H1 (cell line): Measurements from ENCODE around the gene MT1G. TPM values are rescaled to one million over a fixed set of nuclear protein-coding genes. Genes with fewer than 3 reads are reported as not detected.

Experiments used
- CTCF ChIA-PET: fragments of 300-600 bp; sonication (Branson Sonifier 250); formaldehyde crosslinking; loops from one replicate; lab custom pipeline; 2021; ENCODE audit not compliant: partially characterized antibody; lab: Charles Lee
- POLR2A ChIA-PET: fragments of 300-600 bp; sonication (Branson Sonifier 250); formaldehyde crosslinking; loops from one replicate; lab custom pipeline; 2021; ENCODE audit warnings: inconsistent platforms; ENCODE audit not compliant: partially characterized antibody; lab: Charles Lee
- DNase-seq, 2 experiments: peaks; one replicate each; pipeline versions ENCODE4 v3.0.0 to v3.0.0-alpha.2; 2010 to 2022; ENCODE audit warnings: low spot score in 2 of 2, low read depth in 1 of 2, mixed read lengths in 1 of 2
- FAIRE-seq: peaks from 2 replicates; lab custom pipeline; 2011; peaks lifted over from hg19 to GRCh38; lab: Jason Lieb, UNC
- H2AFZ ChIP-seq: 2 replicates; pipeline ENCODE4 v1.8.1; 2012; ENCODE audit warnings: low read length, inconsistent platforms
- H2AK5ac ChIP-seq: 2 replicates; pipeline ENCODE4 v1.6.1; 2013; ENCODE audit warnings: low read depth, low read length
- H2BK120ac ChIP-seq: replicated peaks from 2 replicates; pipeline ENCODE3; 2013; ENCODE audit warnings: low read depth, low read length, inconsistent platforms
- H2BK12ac ChIP-seq: 2 replicates; pipeline ENCODE4 v1.6.1; 2013; ENCODE audit warnings: low read depth, low read length
- H2BK15ac ChIP-seq: 2 replicates; pipeline ENCODE4 v1.6.1; 2013; ENCODE audit warnings: low read length
- H2BK20ac ChIP-seq: 2 replicates; pipeline ENCODE4 v1.6.1; 2013; ENCODE audit warnings: low read length
- H2BK5ac ChIP-seq: 2 replicates; pipeline ENCODE4 v1.6.1; 2013; ENCODE audit warnings: low read depth, low read length
- H3K14ac ChIP-seq: 2 replicates; pipeline ENCODE4 v1.6.1; 2013; ENCODE audit warnings: inconsistent platforms; ENCODE audit not compliant: insufficient read length
- H3K18ac ChIP-seq: 2 replicates; pipeline ENCODE4 v1.6.1; 2013; ENCODE audit warnings: low read length; ENCODE audit errors: extremely low read depth
- H3K23ac ChIP-seq: 2 replicates; pipeline ENCODE4 v1.6.1; 2013; ENCODE audit warnings: inconsistent platforms; ENCODE audit not compliant: insufficient read length
- H3K23me2 ChIP-seq: 2 replicates; pipeline ENCODE4 v1.6.1; 2013; ENCODE audit warnings: low read depth, low read length
- H3K27ac ChIP-seq: 2 replicates; pipeline ENCODE4 v1.6.1; 2011; ENCODE audit warnings: low read depth, low read length, inconsistent platforms
- H3K27me3 ChIP-seq, 4 experiments: replicated peaks in 1 of 4; 1 replicate in 1 of 4; 2 replicates in 3 of 4; pipeline versions ENCODE4 v1.6.1 to v1.8.1; 2011 to 2013; ENCODE audit warnings: low read length in 3 of 4, mild to moderate bottlenecking in 3 of 4, inconsistent platforms in 2 of 4, mixed read lengths in 2 of 4, moderate library complexity in 1 of 4; ENCODE audit not compliant: control insufficient read depth in 3 of 4, insufficient read depth in 3 of 4; ENCODE audit errors: extremely low read depth in 1 of 4
- H3K36me3 ChIP-seq, 4 experiments: 2 replicates each; pipeline versions ENCODE4 v1.6.1 to v1.8.1; 2011 to 2013; ENCODE audit warnings: mild to moderate bottlenecking in 4 of 4, low read length in 3 of 4, moderate library complexity in 2 of 4, control low read depth in 1 of 4, inconsistent platforms in 1 of 4; ENCODE audit not compliant: insufficient read depth in 4 of 4, control insufficient read depth in 2 of 4
- H3K4ac ChIP-seq: replicated peaks from 2 replicates; pipeline ENCODE3; 2013; ENCODE audit warnings: low read length, low read depth, mixed read lengths, inconsistent platforms; ENCODE audit not compliant: insufficient read length
- H3K4me1 ChIP-seq, 4 experiments: replicated peaks in 1 of 4; 1 replicate in 1 of 4; 2 replicates in 3 of 4; pipeline versions ENCODE4 v1.6.1 to v1.8.1; 2011 to 2013; ENCODE audit warnings: low read length in 3 of 4, inconsistent platforms in 2 of 4, mixed read lengths in 1 of 4; ENCODE audit not compliant: insufficient read depth in 4 of 4, control insufficient read depth in 3 of 4
- H3K4me2 ChIP-seq, 2 experiments: 2 replicates each; pipeline versions ENCODE4 v1.6.1 to v1.8.1; 2011 to 2013; ENCODE audit warnings: low read depth in 2 of 2, low read length in 2 of 2, control low read depth in 1 of 2, inconsistent platforms in 1 of 2, mild to moderate bottlenecking in 1 of 2; ENCODE audit not compliant: insufficient read depth in 1 of 2
- H3K4me3 ChIP-seq, 4 experiments: fragments of 200-600, 300-600 bp in 1 of 4; sonication (generic), shearing (Covaris generic), sonication (Bioruptor Twin) in 1 of 4; 2 replicates each; pipeline versions ENCODE4 v1.5.1 to v1.8.1; 2011 to 2016; ENCODE audit warnings: low read length in 4 of 4, low read depth in 3 of 4, control low read depth in 2 of 4, inconsistent platforms in 2 of 4, mild to moderate bottlenecking in 2 of 4, mixed read lengths in 1 of 4, moderate library complexity in 1 of 4; ENCODE audit not compliant: insufficient read depth in 2 of 4; ENCODE audit errors: extremely low read depth in 1 of 4
- H3K56ac ChIP-seq: replicated peaks from 2 replicates; pipeline ENCODE3; 2013; ENCODE audit warnings: low read depth, mild to moderate bottlenecking, mixed read lengths, low read length, inconsistent platforms; ENCODE audit not compliant: insufficient read length
- H3K79me1 ChIP-seq: 2 replicates; pipeline ENCODE4 v1.6.1; 2013; ENCODE audit warnings: low read depth, low read length, control low read depth
- H3K79me2 ChIP-seq, 2 experiments: 2 replicates each; pipeline versions ENCODE4 v1.6.1 to v1.8.1; 2012 to 2013; ENCODE audit warnings: low read length in 2 of 2, mild to moderate bottlenecking in 2 of 2, inconsistent platforms in 1 of 2; ENCODE audit not compliant: insufficient read depth in 2 of 2, control insufficient read depth in 1 of 2
- H3K9ac ChIP-seq, 4 experiments: replicated peaks in 1 of 4; 1 replicate in 1 of 4; 2 replicates in 3 of 4; pipeline versions ENCODE4 v1.6.1 to v1.8.1; 2011 to 2013; ENCODE audit warnings: low read depth in 3 of 4, low read length in 3 of 4, control low read depth in 2 of 4, mild to moderate bottlenecking in 2 of 4, moderate library complexity in 2 of 4, inconsistent platforms in 1 of 4; ENCODE audit errors: extremely low read depth in 1 of 4
- H3K9me3 ChIP-seq, 2 experiments: 2 replicates each; pipeline versions ENCODE4 v1.6.1 to v1.8.1; 2012 to 2013; ENCODE audit warnings: mild to moderate bottlenecking in 2 of 2, moderate library complexity in 2 of 2, control low read depth in 1 of 2, inconsistent platforms in 1 of 2, low read depth in 1 of 2, low read length in 1 of 2, mixed read lengths in 1 of 2; ENCODE audit not compliant: insufficient read depth in 2 of 2
- H4K20me1 ChIP-seq, 2 experiments: replicated peaks in 1 of 2; 2 replicates each; pipeline versions ENCODE3 to v1.8.1; 2011 to 2013; ENCODE audit warnings: inconsistent platforms in 2 of 2, low read length in 2 of 2, mild to moderate bottlenecking in 1 of 2; ENCODE audit not compliant: insufficient read depth in 2 of 2, control insufficient read depth in 1 of 2
- H4K5ac ChIP-seq: 2 replicates; pipeline ENCODE4 v1.6.1; 2013; ENCODE audit warnings: low read length, low read depth, mixed read lengths, inconsistent platforms; ENCODE audit not compliant: insufficient read length
- H4K8ac ChIP-seq: 2 replicates; pipeline ENCODE4 v1.8.0; 2013; ENCODE audit warnings: mild to moderate bottlenecking, moderate library complexity, low read length, inconsistent platforms; ENCODE audit not compliant: insufficient read depth; ENCODE audit errors: extremely low read depth
- H4K91ac ChIP-seq: replicated peaks from 2 replicates; pipeline ENCODE3; 2013; ENCODE audit warnings: low read length, mixed read lengths, inconsistent platforms; ENCODE audit not compliant: insufficient read length
- ATF2 ChIP-seq: IDR thresholded peaks from 2 replicates; pipeline ENCODE4 v1.6.1; 2012; ENCODE audit warnings: low read length, inconsistent platforms
- BCL11A ChIP-seq, 2 experiments: IDR thresholded peaks; one replicate each; pipeline ENCODE4 v1.6.1; 2011; ENCODE audit warnings: low read depth in 2 of 2, low read length in 2 of 2, mild to moderate bottlenecking in 2 of 2
- CBX5 ChIP-seq: fragments of 300-800, 300-1000 bp; sonication (generic); IDR thresholded peaks from 2 replicates; pipeline ENCODE4 v1.7.1; 2016; ENCODE audit warnings: antibody characterized with exemption, low read length, low read depth
- POLR2A ChIP-seq, 2 experiments: IDR thresholded peaks; 1 replicate in 1 of 2; 2 replicates in 1 of 2; pipeline ENCODE4 v1.6.1; 2011; ENCODE audit warnings: low read depth in 2 of 2, low read length in 2 of 2, mild to moderate bottlenecking in 2 of 2; ENCODE audit errors: control extremely low read depth in 1 of 2
- SIN3A ChIP-seq, 2 experiments: IDR thresholded peaks in 1 of 2; conservative IDR thresholded peaks in 1 of 2; 2 replicates each; pipeline ENCODE4 v1.6.1; 2011 to 2012; ENCODE audit warnings: low read length in 2 of 2, improper control_type of control experiment in 1 of 2, low read depth in 1 of 2, mild to moderate bottlenecking in 1 of 2
- SP2 ChIP-seq: IDR thresholded peaks from 2 replicates; pipeline ENCODE4 v1.6.1; 2012; ENCODE audit warnings: mild to moderate bottlenecking, low read length, inconsistent platforms
- TBP ChIP-seq: IDR thresholded peaks from 2 replicates; pipeline ENCODE4 v1.6.1; 2011; ENCODE audit warnings: low read depth, low read length, improper control_type of control experiment
- WGBS, 2 experiments: shearing (Covaris generic) in 1 of 2; methylation state at CpG; one replicate each; pipeline versions ENCODE4 v1.1.6 to v1.1.7; 2013 to 2015; ENCODE audit warnings: low lambda C conversion rate in 2 of 2, mixed read lengths in 2 of 2, inconsistent platforms in 1 of 2, low coverage in 1 of 2, missing lambda C conversion rate in 1 of 2; ENCODE audit not compliant: insufficient replicate concordance in 2 of 2, insufficient coverage in 1 of 2, insufficient read length in 1 of 2; ENCODE audit errors: extremely low coverage in 1 of 2, missing lambda C conversion rate in 1 of 2; 5-methylcytosine and 5-hydroxymethylcytosine counted together
- polyA plus RNA-seq, 7 experiments: library from polyadenylated mRNA; depleted of rRNA in 3 of 7; stranded (reverse) in 5 of 7; unstranded in 2 of 7; fragments of >200 nt in 5 of 7; fragments of 200-250 nt in 2 of 7; gene quantifications; 1 replicate in 5 of 7; 2 replicates in 1 of 7; 4 replicates in 1 of 7; pipeline versions ENCODE4 v1.2.1 to v1.2.3, GENCODE V29; 2011 to 2013; ENCODE audit warnings: missing spikeins in 2 of 7, mixed read lengths in 2 of 7
- total RNA-seq: library from RNA; stranded (reverse); fragmentation: NEBNext Ultra II Directional; extraction: Animal tissue kit (Norgen Biotek cat#: 25700); gene quantifications from 2 replicates; pipeline ENCODE4 v1.2.1, GENCODE V29; 2021
- TF ChIP-seq, protein P1 (sequence below), 3 experiments: IDR thresholded peaks; 1 replicate in 2 of 3; 2 replicates in 1 of 3; pipeline versions ENCODE4 v1.5.1 to v1.6.1; 2011; ENCODE audit warnings: low read length in 3 of 3, mild to moderate bottlenecking in 3 of 3, inconsistent platforms in 2 of 3, low read depth in 1 of 3, moderate library complexity in 1 of 3; ENCODE audit not compliant: insufficient read depth in 1 of 3; ENCODE audit errors: control extremely low read depth in 1 of 3
- TF ChIP-seq, protein P2 (sequence below): IDR thresholded peaks from 2 replicates; pipeline ENCODE4 v1.6.1; 2012; ENCODE audit warnings: inconsistent platforms

The MT1G gene
- total and polyA plus RNA-seq, 2 of the 8 experiments (the other 6 are each of a cell fraction or from before 2014, with no cell fraction given), result 17.7 to 515 TPM

GRCh38 chr16:56702836-56703235 lies 35.0 kb upstream of the MT1G start:
- Histone ChIP-seq H3K23me2 (no peaks in the 10 kb centered on the region), H4K91ac (no peak overlapping the region), H2BK5ac (no peak overlapping the region), H3K27ac (no peak overlapping the region), H3K18ac (no peak overlapping the region), H3K79me2 (no peaks in the 10 kb centered on the region), H3K14ac (no peak overlapping the region), H2AK5ac (no peak overlapping the region), H2BK12ac (no peak overlapping the region), H3K4me3 (no peak overlapping the region), H2BK120ac (no peak overlapping the region), H3K9ac (no peak overlapping the region), H3K36me3 (no peaks in the 10 kb centered on the region), H2BK15ac (no peak overlapping the region), H2BK20ac (no peak overlapping the region), H3K9me3 (no peaks in the 10 kb centered on the region), H4K5ac (no peak overlapping the region), H3K27me3 (no peaks in the 10 kb centered on the region; a peak in 2 of 7 replicates), H4K8ac (no peak overlapping the region), H3K4me1 (peaks cover 0 to 2% (median 0%) of the 10 kb centered on the region in 4 experiments; a peak in 1 of 7 replicates), H4K20me1 (no peaks in the 10 kb centered on the region), H3K4me2 (no peak overlapping the region), H3K56ac (no peak overlapping the region), H3K23ac (no peak overlapping the region), H2AFZ (no peak overlapping the region), H3K4ac (no peak overlapping the region), H3K79me1 (no peaks in the 10 kb centered on the region)
- TF ChIP-seq CBX5, result no peak
- TF ChIP-seq, protein P1, sequence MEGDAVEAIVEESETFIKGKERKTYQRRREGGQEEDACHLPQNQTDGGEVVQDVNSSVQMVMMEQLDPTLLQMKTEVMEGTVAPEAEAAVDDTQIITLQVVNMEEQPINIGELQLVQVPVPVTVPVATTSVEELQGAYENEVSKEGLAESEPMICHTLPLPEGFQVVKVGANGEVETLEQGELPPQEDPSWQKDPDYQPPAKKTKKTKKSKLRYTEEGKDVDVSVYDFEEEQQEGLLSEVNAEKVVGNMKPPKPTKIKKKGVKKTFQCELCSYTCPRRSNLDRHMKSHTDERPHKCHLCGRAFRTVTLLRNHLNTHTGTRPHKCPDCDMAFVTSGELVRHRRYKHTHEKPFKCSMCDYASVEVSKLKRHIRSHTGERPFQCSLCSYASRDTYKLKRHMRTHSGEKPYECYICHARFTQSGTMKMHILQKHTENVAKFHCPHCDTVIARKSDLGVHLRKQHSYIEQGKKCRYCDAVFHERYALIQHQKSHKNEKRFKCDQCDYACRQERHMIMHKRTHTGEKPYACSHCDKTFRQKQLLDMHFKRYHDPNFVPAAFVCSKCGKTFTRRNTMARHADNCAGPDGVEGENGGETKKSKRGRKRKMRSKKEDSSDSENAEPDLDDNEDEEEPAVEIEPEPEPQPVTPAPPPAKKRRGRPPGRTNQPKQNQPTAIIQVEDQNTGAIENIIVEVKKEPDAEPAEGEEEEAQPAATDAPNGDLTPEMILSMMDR (IDR thresholded peaks at IDR 0.05; ENCODE audit: control extremely low read depth in 1 of 3, insufficient read depth in 1 of 3, low read depth in 1 of 3, low read length in 3 of 3), result no peak
- no peak for TF ChIP-seq TBP
- TF ChIP-seq BCL11A (IDR thresholded peaks at IDR 0.05; ENCODE audit: low read depth in 2 of 2, low read length in 2 of 2), result no peak
- no peak for TF ChIP-seq SP2
- no peak for TF ChIP-seq SIN3A (conservative IDR thresholded peaks at IDR 0.05 in 1 of 2, IDR thresholded peaks at IDR 0.05 in 1 of 2; ENCODE audit: low read depth in 1 of 2, low read length in 2 of 2)
- no peak for TF ChIP-seq POLR2A (IDR thresholded peaks at IDR 0.05; ENCODE audit: control extremely low read depth in 1 of 2, low read depth in 2 of 2, low read length in 2 of 2)
- no peak for TF ChIP-seq ATF2
- TF ChIP-seq, protein P2, sequence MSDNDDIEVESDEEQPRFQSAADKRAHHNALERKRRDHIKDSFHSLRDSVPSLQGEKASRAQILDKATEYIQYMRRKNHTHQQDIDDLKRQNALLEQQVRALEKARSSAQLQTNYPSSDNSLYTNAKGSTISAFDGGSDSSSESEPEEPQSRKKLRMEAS, result no peak
- ChIA-PET POLR2A (interaction anchor here (1.0 to 3.3 kb wide), 3 partner anchors 28 to 85 kb away, joined by 3 to 24 read pairs (median 5); partner anchors contain the start of gene MT1E), CTCF (interaction anchor here (0.8 to 4.8 kb wide), 26 partner anchors 10 to 221 kb away, joined by 3 to 85 read pairs (median 8); partner anchors contain the start of genes MT1B, MT1E, MT1G and MT1H)
- no peak for FAIRE-seq
- WGBS, 2 experiments, result 86% methylated on average over 5 of the region's 5 CpGs; no CpG with 5 or more reads in 1 of the 2 experiments
- DNase-seq, result no peak
